NOMO-1 (cell line): ENCODE data around the gene SLC17A2.
A peak's percentile ranks its signal among the peaks of the same experiment; 100 is the strongest.

ENCODE experiments used
- DNase-seq, 2 experiments: peaks; one replicate each; lab custom pipeline; 2025; ENCODE audit not compliant: unreplicated experiment in 2 of 2; lab: John Stamatoyannopoulos, UW

SLC17A2 gene, protein sequence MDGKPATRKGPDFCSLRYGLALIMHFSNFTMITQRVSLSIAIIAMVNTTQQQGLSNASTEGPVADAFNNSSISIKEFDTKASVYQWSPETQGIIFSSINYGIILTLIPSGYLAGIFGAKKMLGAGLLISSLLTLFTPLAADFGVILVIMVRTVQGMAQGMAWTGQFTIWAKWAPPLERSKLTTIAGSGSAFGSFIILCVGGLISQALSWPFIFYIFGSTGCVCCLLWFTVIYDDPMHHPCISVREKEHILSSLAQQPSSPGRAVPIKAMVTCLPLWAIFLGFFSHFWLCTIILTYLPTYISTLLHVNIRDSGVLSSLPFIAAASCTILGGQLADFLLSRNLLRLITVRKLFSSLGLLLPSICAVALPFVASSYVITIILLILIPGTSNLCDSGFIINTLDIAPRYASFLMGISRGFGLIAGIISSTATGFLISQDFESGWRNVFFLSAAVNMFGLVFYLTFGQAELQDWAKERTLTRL

DNA sequence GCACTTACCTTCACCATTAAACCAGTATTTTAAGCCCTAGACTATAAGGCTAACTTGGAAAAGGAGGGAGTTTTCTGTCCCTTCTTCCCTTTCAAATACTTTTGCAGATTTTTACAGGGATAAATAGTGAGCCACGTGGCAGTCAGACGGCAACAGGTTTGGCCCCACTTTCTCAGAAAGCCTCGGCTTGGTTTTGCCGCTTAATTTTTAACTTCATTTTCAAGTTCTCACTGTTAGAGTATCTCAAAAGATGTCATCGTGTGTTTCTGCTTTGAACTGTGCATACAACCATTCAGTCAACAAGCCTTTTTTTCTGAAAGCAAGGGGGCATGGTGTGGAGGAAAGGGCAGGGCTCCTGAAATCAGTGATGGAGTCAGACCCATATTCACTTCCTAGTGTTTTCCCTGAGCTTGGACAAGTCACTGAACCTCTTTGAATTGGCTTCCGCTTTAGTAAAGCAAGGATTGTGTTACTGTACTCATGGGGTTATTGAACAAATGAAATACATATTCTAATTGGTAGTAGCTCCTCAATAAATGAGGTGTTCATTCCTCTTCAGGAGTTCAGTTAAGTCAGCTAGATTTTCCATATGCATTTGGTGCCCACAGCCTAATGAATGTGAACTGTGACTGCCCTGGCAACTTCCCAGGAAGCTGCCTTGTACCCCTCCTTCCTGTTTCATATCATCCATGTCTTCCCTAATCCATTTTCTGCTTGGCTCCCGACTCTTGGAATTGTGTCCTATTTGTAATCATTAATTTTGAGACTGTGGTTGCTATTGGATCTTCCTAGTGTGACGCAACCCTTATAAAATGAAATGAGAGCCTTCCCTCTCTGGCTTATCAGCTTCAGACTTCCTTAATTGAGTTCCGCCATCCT lies at the start of gene SLC17A2:
SLC17A2 (minus strand) TSS at position 160 of the 879 bp plus-strand sequence. CDS start 4,895 bp downstream, outside the sequence.
- DNase-seq: no peak

DNA sequence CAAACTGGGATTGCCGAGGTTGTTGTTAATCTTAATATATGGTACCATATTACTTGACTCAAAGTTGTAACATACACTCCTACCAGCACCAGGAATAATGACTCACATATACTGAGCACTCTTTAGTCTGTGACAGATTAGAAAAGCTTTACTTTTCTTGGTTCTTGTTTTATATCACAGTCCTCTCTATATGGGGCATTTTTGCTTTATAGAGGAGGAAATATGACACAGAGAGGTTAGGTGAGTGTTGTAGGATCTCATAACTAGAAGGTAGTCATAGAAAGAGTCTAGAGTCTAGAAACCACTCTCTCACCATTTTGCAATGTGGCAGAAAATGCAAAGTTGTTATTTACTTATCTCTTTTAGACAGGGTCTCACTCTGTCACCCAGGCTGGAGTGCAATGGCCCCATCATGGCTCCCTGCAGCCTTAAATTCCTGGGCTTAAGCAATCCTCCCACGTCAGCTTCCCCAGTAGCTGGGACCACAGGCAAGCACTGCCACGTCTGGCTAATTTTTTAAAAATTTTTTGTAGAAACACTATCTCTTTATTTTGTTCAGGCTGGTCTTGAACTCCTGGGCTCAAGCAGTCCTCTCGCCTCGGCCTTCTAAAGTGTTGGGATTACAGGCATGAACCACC lies 45.6 kb upstream of the SLC17A2 start:
- DNase-seq: no peak

DNA sequence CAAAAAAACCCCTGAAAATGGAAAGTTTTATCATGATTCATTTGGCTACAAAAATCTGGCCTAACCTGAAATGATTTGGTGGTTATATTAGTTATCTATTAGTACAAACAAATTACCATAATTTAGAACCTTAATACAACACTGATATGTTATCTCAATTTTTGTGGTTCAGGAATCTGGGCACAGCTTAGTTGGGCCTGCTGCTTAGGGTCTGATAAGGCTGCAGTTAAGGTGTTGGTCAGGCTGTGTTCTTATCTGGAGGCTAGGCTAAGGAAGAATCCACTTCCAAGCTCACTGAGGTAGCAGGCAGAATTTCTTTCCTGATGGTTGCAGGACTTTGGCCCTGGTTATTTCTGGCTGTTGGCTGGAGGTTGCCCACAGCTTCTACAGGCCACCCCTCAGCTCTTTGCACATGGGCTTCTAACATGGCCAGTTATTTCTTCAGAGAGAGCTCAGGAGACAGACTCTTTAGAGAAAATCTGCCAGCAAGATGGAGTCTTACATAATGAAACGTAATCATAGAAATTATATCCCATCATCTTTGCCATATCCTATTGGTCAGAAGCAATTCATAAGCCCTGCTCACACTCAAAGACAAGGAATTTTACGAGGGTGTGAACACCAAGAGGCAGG lies 43.5 kb upstream of the SLC17A2 start:
- no peak for DNase-seq

DNA sequence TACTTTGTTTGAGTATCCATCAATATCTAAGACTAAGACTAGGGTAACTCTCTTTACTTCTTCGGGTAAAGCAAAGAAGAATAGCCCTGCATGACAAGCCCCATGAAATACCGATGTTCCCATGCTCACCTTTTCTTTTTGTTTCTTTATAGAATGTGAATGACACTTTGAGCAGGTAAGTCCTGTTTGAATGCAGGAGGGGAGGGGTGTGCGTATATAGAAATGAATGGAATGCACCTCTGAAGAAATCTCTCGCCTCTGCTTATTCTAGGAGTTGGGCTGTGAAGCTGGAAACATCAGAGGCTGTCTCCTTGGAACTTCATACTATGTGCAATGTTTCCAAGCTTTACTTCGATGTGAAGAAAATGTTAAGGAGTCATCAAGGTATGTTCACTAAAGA lies 42.4 kb upstream of the SLC17A2 start:
- no peak for DNase-seq

DNA sequence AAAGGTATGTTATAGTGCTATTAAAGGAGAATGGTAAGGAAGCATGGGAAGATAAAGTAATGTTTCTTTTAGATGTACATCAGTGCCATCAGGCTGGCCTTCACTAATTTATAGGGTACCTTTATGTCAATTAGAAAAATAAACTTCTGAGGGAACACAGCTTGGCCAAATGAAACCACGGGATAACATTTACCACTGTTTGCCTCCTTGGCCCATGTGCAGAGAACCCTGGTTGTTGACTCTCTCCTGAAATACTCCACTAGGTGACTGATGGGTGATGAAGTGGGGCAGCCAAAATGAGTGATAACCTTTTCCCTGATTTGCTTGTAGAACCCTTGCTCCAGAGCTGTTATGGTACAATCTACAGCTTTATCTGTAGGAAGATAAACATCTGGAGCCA lies 41.6 kb upstream of the SLC17A2 start:
- DNase-seq: no peak

DNA sequence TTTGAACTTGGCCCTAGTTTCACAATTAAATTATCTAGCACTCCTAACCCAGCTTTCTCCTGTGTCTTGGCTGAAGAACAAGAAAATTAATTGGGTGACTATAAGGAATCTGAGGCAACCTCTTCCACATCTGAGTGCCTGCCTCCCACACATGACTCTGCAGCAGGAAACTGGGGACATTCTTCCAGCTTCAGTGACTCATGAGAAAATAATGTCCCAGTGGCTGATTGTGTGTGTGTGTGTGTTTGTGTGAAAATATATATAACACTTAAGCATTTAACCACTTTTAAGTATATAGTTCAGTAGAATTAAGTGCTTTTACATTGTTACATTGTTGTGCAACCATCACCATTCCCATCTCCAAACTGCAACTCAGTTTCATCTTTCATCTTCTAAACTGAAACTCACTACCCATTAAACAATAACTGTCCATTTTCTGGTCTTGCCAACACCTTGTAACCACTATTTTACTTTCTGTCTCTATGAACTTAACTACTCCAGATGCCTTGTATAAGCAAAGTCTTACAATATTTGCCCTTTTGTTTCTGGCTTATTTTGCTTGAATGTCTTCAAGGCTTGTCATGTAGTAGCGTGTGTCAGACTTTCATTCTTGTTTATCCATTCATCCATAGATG lies 40.8 kb upstream of the SLC17A2 start:
- no peak for DNase-seq

DNA sequence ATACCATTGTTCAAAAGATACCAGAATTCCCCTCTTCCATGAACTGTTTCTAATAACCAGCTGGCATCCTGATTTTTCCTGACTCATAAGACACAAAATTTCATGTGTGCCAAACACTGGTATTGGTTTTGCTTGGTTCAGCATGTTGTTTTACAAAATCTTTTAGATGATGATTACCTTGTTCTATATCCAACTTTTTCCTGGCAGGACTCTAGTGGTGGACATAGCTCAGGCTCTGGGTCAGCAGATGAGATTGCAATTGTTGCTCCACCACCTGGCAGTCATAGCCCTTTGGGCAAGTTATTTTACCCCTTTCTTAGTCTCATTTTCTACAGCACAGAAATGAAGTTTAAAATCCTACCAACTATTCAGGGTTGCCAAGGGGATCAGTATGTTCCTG lies 38.3 kb upstream of the SLC17A2 start:
- no peak for DNase-seq

DNA sequence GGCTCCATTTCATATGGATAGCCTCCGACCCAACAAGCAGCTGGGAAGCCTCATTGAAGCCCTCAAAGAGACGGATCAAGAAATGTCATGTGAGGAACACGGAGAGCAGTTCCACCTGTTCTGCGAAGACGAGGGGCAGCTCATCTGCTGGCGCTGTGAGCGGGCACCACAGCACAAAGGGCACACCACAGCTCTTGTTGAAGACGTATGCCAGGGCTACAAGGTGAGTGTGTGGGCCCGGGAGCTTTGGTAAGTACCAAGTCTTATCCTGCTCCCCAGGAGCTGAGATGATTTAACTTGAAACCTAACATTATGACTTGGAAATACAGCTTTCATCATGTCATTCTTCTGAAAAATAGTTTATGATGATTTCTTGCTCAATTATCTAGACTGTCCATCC lies 36.2 kb upstream of the SLC17A2 start:
- DNase-seq: no peak

DNA sequence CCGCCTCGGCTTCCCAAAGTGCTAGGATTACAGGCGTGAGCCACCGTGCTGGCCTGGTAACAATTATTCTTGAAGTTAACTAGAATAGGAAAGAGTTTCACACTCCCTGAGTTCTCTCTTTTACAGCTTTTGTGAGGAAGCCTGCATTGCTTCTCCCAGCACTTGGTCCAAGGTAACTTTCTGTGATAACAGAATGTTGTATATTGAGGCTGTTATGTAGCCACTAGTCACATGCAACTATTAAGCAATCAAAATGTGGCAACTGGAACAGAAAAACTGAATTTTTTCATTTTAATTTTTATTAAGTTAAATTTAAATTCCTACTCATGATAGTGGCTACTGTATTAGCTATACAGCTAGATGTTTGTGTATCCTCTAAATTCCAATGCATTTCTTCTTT lies 34.6 kb upstream of the SLC17A2 start:
- no peak for DNase-seq

DNA sequence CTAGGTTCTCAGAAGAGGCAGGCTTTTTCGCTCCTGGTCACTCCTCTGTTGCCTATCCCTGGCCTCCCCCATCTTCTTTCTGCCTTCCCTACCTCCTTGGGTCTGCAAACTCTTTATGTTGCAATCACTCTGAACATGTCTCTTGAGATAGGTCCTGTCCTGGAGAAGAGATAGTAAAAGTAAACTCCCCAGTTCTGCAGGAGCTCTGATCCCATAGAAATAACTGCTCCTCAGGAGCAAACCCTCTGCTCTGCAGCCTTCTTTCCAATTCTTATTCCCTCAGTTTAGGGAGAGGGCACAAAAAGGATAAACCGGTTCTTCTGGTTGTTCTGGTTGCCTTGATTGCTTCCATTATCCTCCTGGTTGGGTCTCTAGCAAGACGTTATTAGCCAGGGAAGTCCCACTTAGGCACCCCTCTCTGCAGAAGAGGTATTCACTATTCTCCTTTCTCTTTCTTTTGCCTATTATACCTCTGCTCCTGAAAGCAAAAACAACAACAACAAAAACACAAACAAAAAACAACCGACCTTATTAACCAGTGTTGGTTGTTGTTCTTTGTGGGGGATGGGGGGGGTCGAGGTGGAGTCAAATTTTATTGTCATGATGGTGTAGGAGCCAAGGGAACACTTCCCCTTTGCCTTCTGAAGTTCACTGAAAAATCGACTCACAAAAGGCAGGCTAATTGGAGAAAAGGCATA lies 33.1 kb upstream of the SLC17A2 start:
- DNase-seq: peak; percentile 12 to 49

DNA sequence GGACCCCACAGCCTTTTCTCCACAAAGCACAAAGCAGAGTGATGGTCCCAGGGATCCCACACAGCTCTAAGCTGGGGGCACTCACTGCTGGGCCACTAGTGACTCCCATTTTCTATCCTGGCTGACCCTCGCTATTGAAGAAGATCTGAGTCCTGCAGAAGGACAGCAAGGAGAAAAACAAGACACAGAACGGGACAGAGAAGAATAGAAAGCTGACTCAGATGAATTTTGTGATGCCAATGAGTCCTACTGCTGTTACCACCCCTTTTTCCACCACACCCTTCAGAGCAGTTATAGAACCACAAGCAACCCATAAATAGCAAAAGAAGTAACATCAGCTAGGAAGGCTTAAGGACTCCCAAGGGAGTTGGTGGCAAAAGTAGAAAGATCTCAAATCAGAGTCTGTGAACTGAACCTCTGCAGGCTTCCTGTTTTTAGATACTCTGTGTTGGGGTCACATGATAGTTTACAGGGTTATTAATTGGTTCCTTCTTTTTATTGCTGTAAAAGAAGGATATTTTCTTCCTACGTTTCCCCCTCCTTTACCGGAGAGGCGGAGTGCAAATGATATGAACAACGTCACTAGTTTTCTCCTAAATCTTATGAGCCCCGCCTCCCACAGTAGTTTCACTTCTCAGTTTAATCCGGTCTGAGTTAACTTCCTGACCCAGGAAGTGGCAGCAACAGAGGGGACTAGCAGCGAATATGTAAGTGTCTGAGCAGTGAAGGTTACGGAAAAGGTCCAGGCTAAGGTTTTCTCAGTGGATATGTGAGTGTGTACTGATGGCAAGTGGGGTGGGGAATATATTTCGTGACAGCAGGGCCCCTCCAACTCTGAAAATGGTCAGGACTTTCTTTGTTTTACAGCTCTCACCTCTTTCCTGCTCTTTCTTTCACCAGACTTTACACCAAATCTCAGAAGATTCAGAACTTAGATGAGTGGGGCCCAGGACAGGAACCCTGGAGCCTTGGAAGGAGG lies 31.9 kb upstream of the SLC17A2 start, which contains the start of gene TRIM38:
TRIM38 (plus strand) TSS at position 654 of the 979 bp plus-strand sequence. CDS start 3,721 bp downstream, outside the sequence.
- DNase-seq: peak; percentile 90 to 99

DNA sequence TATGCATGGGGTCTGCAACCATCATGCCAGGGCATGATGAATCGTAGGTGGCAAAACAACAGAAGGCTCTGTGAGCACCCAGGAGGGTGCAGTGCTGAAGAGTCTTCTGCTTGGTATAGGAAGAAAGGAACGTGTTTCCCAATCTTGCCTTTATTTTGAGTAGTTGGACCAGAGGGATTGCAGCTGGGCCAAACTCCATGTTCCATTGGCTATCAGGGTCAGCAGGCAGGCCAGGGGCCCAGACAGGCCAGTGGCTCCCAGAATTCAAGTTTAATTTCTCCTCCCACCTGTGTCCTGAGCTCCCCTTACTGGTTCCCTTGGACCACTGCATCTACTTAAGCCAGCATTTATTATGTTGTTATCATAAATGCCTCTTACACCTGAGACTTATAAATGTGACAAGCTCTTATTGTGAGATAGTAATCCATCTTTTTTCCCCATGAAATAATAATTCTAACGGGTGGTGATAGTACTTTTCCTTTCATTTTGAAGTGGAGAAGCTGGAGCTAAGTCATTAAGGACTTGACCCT lies 31.2 kb upstream of the SLC17A2 start:
- no peak for DNase-seq

DNA sequence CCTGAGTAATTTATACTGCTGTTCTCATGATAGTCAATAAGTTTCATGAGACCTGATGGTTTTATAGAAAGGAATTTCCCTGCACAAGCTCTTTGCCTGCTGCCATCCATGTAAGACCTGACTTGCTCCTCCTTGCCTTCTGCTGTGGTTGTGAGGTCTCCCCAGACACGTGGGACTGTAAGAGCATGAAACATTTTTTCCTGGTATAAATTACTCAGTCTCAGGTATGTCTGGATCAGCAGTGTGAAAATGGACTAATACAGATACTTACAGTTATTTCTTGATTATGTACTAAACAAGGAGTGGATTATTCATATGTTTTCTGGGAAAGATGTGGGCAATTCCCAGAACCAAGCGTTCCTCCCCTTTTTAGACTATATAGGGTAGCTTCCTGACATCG lies 30.2 kb upstream of the SLC17A2 start:
- DNase-seq: no peak

DNA sequence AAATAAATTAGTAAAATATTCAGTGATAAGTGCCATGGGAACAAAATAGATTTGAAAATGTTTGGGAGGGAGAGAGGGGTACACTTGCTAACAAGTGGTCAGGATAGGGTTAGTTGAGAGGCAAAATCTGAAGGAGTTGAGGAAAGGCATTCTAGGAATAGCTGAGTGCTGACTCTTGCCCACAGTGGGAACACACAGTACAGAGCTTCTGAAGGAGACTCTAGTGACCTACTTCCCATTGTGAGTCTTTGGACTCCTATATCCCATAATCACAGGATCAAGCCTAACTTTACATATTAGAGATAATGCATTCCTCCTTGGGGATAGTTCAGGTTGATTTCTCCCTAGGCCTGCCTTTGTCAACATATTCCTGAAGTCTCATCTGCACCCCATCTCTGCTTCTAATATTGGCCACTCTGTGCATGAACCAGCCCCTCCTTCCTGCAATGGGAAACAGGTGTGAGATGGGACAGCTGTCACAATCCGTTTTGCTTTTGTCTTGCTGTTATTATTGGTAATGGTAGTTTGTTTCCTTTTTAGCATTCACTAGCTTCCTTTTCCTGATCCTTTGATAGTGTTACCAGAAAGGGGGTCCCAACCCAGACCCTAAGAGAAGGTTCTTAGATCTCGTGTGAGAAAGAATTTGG lies 29.5 kb upstream of the SLC17A2 start:
- DNase-seq: no peak

DNA sequence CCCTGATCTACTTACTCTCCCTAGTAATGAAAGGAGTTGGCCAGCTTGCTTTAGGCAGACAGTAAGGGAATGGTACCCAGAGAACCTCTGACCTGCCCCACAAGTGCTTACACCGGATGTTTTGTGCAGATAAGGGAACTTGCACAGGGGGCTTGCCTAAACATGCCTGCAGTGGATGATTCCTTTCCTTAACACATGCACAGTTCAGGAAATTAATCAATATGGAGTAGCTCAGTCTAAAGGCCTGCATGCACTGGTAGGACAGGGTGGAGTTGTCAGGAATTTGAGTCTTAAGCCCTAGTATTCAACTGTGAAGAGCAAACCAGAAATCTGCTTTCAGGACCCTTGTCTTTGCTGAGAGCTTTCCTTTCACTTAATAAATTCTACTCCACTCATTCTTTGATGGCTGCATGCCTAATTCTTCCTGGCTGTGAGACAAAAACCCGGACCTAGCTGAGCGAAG lies 28.2 kb upstream of the SLC17A2 start:
- peak; percentile 27 to 47 for DNase-seq

DNA sequence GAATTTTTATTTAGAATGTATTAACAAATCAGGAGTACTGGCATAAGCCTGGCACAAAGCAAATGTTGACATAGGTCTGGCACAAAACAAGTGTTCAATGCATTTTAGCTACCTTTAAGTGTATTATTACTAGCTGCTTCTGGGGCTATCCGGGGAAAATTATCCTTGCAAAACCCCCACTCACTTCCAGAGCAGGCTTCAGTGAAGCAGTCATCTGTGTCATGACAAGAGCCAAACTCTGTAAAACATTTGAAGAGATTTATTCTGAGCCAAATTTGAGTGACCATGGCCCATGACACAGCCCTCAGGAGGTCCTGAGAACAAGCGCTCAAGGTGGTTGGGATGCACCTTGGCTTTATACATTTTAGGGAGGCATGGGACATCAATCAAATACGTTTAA lies 25.7 kb upstream of the SLC17A2 start:
- DNase-seq: no peak

DNA sequence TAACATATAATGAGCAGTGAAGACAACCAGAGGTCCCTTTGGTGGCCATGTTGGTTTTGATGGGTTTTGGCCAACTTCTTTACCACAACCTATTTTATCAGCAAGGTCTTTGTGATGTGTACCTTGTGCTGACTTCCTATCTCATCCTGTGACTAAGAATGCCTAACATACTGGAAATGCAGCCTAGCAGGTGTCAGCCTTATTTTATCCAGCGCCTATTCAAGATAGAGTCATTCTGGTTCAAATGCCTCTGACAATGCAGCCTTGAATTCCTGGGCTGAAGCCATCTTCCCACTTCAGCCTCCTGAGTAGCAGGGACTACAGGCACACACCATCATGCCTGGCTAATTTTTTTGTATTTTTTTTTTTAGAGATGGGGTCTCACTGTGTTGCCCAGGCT lies 24.3 kb upstream of the SLC17A2 start:
- no peak for DNase-seq

DNA sequence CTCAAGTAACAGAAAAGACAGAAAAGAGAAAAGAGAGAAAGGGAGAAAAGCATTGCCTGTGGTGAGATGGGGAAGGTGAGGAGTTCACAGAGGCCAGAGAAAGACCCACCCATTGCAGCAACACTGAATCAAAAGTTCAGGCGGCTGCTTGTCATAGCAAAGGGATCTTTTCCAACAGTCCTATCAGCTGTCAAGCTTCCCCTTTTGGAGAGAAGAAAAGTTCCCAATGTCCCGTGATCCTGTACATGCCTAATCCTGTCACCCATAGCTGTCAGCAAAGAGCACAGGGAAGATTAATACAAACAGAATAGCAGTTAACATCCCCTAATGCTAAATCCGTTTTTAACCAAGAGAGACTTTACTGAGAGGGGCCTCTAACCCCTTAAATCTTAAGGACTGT lies 23.2 kb upstream of the SLC17A2 start:
- no peak for DNase-seq
